Muscle of back (tissue), 11 donors: ENCODE measurements around the gene CD180. TPM values are rescaled to one million over a fixed set of nuclear protein-coding genes. Genes with fewer than 3 reads are reported as not detected.
"Not testable (repeated sequence)": the region's sequence is repeated elsewhere in the genome, so short reads cannot be mapped to it uniquely, and the experiment has no call there.

ENCODE experiments used
- DNase-seq, 3 donors: peaks; one replicate each; pipeline versions ENCODE4 v3.0.0 to v3.0.0-alpha.2; 2013
- polyA plus RNA-seq, 10 donors: library from polyadenylated mRNA; unstranded; fragments of 120-200 nt; gene quantifications; one replicate each; pipeline ENCODE4 v1.2.1, GENCODE V29; 2013; ENCODE audit not compliant: insufficient read length in 10 of 10

CD180 gene
- polyA plus RNA-seq, 10 donors, result 0.70 to 1.4 (median 1.1) TPM

DNA sequence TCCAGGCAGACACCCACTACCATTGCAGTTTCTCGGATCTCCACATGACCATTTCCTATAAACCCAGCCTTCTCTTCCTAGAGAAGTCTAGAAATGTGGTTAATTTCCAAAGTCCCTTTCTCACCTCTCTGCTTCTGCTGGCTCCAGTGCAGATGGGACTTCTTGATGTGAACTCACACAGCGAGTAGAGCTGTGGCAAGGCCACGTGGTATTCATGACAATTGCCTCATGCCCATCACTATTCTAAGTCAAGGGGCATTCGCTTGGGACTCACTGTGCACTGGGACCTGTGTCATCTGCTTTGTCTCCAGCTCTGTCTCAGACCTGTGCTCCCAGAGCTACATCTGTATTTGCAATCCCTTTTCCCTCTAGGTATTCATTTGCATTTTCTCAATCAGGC lies 6.2 kb downstream of the CD180 start:
- no peak for DNase-seq

DNA sequence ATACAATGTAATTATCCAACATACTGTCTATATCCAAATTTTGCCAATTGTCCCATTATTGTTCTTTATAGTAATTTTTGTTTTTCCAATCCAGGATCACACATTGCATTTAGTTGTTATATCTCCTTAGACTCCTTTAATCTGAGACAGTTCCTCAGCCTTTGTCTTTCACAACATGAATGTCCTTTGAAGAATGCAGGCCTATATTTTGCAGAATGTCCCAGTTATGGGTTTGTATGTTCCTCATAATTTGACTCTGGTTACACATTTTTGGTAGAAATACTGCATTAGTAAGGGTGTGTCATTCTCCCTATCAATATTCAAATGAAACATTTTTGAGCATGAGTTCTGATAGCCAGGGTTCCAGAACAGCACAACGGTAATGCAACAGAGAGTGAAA lies 6.7 kb downstream of the CD180 start:
- no peak for DNase-seq

GRCh38 chr5:67189079-67189354 lies 7.6 kb downstream of the CD180 start:
- DNase-seq, result no peak

DNA sequence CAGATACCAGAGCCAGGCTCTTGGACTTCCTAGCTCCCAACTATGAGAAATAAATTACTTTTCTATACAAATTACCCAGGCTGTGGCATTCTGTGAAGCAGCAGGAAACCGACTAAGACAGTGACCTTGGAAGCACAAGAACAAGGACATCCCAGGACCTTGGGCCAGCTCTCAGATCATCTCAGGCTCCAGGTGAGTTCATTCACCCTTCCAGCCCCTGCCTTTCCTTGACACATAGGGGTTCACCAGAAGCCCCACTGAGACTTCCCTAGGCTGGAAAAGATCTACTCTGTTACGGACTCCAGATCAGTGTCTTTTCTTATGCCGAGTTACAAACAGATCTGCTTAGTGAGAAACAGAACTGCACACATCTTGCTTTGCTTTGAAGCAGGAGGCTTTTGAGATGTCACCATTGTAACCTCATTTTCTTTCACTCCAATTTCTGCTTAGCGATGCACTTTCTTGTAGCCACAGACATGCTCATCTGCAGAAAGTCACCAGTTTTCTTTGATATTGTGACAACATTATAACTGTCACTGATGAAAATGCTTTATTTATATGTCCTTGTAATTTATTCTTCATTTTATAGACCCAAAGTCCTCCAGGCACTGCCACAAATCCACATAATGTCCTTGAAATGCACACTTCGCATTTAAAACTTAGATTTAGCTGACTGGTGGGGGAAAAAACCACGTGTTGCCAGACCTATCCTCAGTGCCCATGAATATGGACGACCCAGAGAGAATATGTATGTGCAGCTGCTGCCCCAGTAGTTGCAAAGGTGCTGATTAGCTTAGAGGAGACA lies 8.1 kb downstream of the CD180 start:
- DNase-seq, result no peak

DNA sequence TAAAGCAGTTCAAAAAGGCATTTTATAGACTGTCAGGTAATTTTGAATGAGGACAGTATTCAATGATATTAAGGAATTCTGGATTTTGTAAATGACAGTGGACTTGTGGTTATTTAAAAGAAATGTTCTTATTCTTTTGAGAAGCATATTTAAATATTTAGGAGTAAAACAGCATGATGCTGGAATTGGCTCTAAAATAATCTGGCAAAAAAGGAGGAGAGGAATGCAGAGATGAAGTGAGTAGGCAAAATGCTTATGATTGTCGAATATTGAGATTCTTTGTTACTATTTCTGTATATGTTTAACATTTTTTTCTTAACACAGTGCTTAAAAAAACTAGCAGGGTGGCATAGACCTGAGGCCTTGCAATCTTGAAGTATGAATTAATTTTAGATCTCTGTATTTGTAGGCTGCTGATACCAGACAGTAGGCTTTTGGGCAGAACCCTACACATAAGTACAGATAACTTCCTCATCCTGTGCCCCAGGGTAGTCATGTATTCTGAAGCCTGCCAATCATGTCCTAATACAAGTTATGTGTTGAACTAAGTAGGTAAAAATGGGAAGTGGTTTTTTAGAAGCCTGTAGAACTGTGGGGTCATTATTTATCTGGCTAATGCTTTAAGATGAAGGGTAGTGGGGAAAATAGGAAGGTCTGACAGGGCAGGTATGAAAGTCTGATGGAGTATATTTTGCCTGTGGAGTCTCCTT lies 9.4 kb downstream of the CD180 start:
- DNase-seq, result peak in 1 of 3 donors; percentile 38

DNA sequence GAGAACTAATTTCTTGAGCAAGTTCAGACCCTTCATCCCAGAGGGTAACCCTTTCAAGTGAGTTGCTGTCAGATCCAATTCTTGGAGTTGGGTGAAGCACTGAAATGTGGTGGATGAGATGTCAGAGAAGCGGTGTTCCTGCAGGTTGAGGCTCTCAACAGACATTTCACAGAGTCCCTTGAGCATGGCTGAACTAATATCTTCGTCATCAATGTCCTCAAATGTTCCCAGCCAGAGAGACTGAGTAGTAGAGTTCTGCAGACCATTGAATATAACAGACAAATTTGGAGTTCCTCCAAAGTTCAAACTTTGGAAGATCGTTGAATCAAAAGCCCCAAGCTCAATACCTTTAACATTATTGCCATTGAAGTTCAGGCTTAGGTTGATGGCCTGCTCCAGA lies 12.7 kb downstream of the CD180 start:
- no peak for DNase-seq

DNA sequence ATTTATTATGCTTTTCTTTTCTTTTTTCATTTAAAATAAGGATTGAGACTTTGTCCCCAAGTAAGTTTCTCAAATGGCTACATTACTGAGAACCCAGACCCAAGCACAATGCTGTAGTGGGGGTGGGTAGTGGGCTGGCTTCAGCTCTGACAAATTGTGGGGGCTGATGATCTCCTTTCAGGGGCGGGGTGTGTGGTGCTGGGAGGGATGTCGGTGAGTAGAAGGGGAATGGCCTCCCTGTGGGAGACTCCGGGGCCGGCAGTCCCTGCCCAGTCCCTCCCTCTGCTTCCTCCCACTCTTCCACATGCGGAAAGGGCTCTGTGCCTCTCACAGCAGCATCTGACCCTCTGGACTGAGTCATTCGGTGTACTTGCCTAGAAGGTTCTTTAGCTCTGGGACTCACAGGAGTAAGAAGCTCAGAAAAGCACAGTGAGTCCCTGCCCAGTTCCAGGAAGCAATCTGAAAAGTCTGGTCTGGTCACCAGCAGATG lies 14.3 kb downstream of the CD180 start:
- DNase-seq, result peak in 2 of 3 donors; percentile 29 to 70

DNA sequence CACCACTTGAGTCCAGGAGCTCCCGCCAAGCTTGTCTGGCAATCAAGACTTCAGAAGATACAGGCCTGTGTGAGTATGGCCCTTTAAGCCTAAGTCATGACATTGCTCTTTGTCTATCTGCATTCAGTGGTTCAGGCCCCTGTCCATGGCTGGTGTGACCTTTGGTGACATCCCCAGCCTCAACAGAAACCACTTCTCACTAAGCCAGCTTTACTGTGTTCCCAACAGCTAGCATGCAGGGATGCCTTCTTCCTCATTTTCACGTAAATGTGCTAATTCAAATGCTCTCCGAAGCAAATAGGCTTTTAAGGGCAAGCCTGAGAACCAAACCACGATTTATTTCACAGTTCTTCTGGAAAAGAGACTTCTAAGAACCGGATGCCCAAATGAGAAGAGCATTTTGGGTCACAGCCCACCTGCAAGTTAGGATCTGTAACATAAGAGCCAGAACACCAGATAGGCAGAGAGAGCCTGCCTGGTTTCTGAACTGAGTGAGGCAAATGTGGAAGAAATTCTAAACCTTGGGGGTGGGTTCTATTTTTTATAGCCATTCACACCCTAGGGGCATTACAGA lies 14.9 kb downstream of the CD180 start:
- DNase-seq, result peak in 1 of 3 donors; percentile 42

GRCh38 chr5:67179697-67180361 lies 16.8 kb downstream of the CD180 start:
- DNase-seq, result no peak

GRCh38 chr5:67178966-67179365 lies 17.6 kb downstream of the CD180 start:
- DNase-seq, result no peak

GRCh38 chr5:67178085-67178484 lies 18.5 kb downstream of the CD180 start:
- no peak for DNase-seq

GRCh38 chr5:67176936-67177335 lies 19.7 kb downstream of the CD180 start:
- no peak for DNase-seq

DNA sequence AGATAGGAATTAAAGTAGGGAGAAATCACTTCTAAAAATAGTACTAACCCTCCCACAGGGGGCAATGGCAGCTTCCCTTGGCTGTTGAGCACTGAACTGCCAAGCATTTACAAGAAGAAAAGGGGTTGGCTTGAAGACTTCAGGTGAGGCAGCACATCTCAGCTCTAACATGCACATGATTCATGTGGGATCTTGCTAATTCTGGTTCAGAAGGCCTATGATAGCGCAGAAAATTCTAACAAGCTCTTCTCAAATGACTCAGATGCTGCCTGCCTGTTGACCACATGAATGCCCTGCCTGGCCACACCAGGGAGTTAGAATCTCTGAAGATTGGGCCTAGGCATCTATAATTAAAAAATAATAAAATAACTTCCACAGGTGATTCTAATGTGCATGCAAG lies 22.6 kb downstream of the CD180 start:
- DNase-seq, result no peak

GRCh38 chr5:67173351-67173750 lies 23.2 kb downstream of the CD180 start:
- not testable (repeated sequence) for DNase-seq

DNA sequence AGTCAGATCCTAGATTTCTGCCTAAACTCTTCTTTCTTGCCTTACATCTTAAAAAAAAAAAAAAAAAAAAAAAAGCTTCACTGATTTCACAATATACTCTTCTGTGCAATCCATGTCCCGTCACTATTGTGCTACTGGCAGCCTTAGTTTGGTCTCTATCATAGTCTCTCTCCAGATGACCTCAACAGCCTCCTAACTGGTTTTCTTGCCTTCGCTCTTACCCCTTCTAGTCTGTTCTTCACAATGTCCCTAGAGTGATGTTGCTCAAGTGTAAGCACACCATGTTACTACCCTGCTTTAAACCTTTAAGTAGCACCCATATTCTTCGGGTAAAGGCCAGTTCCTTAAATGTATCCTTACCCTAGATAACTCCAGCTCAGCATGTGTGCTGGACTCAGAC lies 25.8 kb downstream of the CD180 start:
- no peak for DNase-seq

GRCh38 chr5:67168069-67168468 lies 28.5 kb downstream of the CD180 start:
- DNase-seq, result no peak

DNA sequence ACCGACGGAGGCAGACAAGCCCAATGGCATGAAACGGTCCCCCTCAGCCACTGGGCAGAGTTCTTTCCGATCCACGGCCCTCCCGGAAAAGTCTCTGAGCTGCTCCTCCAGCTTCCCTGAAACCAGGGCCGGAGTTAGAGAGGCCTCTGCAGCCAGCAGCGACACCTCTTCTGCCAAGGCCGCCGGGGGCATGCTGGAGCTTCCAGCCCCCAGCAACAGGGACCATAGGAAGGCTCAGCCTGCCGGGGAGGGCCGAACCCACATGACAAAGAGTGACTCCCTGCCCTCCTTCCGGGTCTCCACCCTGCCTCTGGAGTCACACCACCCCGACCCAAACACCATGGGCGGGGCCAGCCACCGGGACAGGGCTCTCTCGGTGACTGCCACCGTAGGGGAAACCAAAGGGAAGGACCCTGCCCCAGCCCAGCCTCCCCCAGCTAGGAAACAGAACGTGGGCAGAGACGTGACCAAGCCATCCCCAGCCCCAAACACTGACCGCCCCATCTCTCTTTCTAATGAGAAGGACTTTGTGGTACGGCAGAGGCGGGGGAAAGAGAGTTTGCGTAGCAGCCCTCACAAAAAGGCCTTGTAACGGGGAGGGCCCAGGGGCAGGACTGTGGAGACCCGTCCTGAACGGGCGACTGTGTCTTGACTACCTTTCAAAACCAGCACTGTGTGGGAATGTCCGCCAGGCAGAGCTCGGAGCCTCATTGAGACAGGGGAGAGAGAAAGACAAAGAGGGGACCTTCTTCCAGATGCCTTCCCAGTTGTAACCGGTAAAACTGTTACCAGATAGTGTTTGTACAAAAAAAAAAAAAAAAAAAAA lies 29.9 kb downstream of the CD180 start:
- DNase-seq, result no peak

DNA sequence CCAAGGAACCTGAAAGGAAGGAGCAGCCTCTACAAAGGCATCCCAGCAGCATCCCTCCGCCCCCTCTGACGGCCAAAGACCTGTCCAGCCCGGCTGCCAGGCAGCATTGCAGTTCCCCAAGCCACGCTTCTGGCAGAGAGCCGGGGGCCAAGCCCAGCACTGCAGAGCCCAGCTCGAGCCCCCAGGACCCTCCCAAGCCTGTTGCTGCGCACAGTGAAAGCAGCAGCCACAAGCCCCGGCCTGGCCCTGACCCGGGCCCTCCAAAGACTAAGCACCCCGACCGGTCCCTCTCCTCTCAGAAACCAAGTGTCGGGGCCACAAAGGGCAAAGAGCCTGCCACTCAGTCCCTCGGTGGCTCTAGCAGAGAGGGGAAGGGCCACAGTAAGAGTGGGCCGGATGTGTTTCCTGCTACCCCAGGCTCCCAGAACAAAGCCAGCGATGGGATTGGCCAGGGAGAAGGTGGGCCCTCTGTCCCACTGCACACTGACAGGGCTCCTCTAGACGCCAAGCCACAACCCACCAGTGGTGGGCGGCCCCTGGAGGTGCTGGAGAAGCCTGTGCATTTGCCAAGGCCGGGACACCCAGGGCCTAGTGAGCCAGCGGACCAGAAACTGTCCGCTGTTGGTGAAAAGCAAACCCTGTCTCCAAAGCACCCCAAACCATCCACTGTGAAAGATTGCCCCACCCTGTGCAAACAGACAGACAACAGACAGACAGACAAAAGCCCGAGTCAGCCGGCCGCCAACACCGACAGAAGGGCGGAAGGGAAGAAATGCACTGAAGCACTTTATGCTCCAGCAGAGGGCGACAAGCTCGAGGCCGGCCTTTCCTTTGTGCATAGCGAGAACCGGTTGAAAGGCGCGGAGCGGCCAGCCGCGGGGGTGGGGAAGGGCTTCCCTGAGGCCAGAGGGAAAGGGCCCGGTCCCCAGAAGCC lies 30.8 kb downstream of the CD180 start:
- DNase-seq, result peak; percentile 71 to 94 (median 85)

DNA sequence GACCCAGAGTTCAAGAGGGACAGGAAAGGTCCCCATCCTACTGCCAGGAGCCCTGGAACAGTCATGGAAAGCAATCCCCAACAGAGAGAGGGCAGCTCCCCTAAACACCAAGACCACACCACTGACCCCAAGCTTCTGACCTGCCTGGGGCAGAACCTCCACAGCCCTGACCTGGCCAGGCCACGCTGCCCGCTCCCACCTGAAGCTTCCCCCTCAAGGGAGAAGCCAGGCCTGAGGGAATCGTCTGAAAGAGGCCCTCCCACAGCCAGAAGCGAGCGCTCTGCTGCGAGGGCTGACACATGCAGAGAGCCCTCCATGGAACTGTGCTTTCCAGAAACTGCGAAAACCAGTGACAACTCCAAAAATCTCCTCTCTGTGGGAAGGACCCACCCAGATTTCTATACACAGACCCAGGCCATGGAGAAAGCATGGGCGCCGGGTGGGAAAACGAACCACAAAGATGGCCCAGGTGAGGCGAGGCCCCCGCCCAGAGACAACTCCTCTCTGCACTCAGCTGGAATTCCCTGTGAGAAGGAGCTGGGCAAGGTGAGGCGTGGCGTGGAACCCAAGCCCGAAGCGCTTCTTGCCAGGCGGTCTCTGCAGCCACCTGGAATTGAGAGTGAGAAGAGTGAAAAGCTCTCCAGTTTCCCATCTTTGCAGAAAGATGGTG lies 31.6 kb downstream of the CD180 start:
- DNase-seq, result no peak
